ACHN (cell line): ENCODE measurements around the gene BAIAP2L1.
"Not testable (repeated sequence)": the region's sequence is repeated elsewhere in the genome, so short reads cannot be mapped to it uniquely, and the experiment has no call there.

ENCODE experiments used
- DNase-seq: peaks from one replicate; pipeline ENCODE4 v3.0.0-alpha.2; 2015
- in situ Hi-C: cut with HindIII; loops from 2 replicates; pipeline ENCODE4 v1.10.0; 2017; ENCODE audit warnings: low sequenced_read_pairs, low pct_ligation_motif_present, low pct_unique_long_range_greater_than_20kb

BAIAP2L1 gene

DNA sequence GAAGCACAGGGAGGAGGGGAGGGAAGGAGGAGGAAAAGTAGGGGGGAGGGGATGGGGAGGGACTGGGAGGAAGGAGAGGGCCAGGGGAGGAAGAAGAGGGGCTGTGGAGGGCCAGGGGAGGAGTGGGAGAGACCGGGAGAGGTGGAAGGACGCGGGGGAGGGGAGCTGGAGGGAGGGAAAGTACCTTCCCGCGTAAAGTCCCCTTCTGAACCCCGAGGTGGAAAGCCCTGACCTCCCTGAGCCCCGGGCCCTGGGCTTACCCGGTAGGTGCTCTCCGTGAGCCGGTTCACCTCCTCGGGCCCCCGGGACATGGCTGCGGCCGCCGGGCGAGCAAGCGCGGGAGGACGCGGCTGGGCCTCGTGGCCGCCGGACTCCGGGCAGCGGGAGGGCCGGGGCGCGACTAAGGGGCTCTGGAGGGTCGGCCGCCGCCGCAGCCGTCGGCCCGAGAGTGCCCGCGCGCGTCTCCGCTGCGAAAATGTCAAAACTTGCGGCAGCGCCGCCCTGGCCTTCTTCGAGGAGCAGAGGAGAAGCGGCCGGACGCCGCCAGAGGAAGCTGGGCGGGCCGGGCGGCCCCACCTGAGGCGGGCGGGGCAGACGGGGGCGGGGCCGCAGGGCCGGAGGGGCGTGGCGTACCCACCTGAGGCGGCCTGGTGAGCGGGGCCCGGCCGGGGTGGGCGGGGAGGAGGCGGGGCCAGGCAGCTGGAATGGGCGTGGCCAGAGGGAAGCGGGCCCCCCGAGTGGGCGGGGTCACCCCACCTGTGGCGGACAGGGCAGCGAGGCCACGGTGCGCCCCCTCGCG is at the start of gene BAIAP2L1:
TSS of gene BAIAP2L1 (minus strand) at position 549 of the 799 bp plus-strand sequence. CDS start at position 311, 238 bp downstream.
- peak; percentile 94 for DNase-seq
- in situ Hi-C loops: no loop called here

DNA sequence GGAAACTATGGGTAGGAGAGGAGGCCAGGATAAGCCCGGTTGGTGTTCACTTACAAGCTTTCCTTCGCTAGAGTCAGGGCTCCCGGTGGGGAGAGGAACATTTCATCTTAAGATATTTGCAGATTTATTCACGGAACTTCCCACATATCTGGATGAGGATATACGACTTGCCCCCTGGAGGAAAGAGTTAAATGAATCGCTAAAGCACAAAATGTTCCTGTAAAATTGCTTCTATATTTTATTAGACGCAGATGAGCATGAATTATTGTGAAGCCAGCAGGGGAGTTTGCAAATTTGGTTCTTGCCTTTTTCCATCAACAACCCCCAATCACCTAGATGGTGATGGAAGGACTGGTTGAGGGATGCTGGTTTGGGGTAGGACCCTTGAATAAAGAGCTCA is 47.9 kb upstream of the BAIAP2L1 start:
- no peak for DNase-seq
- in situ Hi-C loops: no loop called here

- DNase-seq, in situ Hi-C loops: not testable (repeated sequence)
Observed at GRCh38 chr7:98440992-98441391, 40.1 kb upstream of the BAIAP2L1 start.

GRCh38 chr7:98439484-98439883 is 38.6 kb upstream of the BAIAP2L1 start:
- no peak for DNase-seq
- in situ Hi-C loops: no loop called here

DNA sequence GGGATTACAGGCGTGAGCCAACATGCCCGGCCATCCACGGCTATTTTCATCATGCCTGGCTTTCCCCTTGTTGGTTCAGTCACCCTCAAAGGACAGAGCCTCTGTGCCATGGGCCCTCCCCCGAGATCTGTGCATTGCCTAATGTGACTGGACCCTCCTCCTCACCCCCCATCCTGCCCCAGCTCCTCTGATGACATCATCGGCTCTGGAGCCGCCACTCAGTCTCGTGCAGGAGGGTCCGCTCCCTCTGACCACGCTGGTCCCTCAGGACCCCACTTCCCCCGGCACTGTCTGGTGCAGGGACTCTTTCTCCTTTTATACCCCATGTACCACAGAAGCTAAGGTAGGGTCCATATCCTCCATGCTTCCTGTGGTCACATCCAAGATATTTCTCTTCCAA is 33.2 kb upstream of the BAIAP2L1 start:
- in situ Hi-C loops: no loop called here
- no peak for DNase-seq

- DNase-seq: no peak
- in situ Hi-C loops: no loop called here
Observed at GRCh38 chr7:98429799-98430198, 28.9 kb upstream of the BAIAP2L1 start.

DNA sequence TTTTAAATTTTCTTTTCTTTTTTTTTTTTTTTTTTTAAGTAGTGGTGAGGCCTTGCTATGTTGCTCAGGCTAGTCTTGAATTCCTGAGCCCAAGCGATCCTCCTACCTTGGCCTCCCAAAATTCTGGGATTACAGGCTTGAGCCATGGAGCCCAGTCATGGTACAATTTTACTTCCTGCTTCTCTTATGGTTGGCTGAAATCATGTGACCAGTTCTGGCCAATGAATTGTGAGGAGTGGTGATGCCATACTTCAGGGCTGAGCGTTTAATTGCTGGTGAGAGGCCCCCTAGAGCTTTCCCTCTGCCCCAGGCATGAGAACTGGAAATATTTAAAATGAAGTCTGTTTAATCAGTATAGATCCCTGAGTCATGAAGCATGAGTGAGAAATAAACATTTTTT is 22.2 kb upstream of the BAIAP2L1 start:
- in situ Hi-C loops: no loop called here
- DNase-seq: peak; percentile 30

DNA sequence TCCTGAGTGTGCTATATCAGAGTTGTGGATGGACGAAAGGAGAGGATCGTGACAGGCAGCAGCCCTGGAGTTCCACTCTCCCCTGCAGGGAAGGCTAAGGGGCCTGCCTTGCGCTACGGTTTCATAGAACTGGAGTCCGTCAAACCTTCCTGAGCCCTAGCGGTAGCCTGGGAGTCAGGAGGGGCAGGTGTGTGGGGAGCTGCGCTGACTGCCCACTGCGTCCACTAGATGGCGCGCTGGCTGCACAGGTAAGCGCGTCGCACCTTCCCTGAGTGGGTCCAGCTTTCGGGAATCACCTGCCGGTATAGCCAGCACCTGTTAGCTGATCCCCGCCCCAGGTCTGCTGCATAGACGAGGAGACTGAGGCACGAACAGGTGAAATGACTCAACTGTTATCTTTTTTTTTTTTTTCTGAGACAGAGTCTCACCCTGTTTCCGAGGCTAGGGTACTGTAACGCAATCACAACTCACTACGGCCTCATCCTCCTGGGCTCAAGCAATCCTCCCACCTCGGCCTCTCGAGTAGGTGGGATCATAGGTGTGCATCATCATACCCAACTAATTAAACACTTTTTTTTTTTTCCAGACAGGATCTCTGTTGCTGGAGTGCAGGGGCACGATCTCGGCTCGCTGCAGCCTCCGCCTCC is 20.2 kb upstream of the BAIAP2L1 start:
- DNase-seq: peak; percentile 84
- in situ Hi-C loops: no loop called here

- in situ Hi-C loops, DNase-seq: not testable (repeated sequence)
Observed at GRCh38 chr7:98419988-98420387, 19.1 kb upstream of the BAIAP2L1 start.

DNA sequence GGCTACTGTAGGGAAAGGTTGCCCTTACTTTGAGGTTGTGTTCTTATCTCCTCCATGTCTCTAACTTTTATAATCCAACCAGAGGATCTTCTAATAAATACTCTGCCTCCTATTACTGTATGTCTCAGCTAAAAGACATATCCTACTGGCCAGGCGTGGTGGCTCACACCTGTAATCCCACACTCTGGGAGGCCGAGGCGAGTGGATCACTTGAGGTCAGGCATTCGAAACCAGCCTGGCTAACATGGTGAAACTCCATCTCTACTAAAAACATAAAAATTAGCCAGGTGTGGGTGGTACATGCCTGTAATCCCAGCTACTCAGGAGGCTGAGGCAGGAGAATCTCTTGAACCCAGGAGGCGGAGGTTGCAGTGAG is 18.4 kb upstream of the BAIAP2L1 start:
- in situ Hi-C loops, DNase-seq: not testable (repeated sequence)

GRCh38 chr7:98418636-98419315 is 17.9 kb upstream of the BAIAP2L1 start:
- peak; percentile 94 for DNase-seq
- in situ Hi-C loops: no loop called here

DNA sequence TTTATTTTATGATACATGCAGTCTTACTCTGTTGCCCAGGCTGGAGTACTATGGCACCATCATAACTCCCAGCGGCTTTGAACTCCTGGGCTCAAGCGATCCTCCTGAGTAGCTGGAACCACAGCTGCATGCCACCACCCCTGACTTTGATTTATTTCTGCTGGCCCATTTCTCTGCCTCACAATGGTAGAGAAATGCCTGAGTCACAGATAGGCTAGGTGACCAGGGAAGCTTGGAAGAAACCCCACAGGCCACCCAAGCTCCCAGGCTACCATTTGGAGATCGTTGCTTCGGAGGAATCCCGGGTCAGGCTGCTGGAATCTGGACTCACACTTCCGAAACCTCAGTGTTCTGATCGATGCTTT is 17.4 kb upstream of the BAIAP2L1 start:
- DNase-seq: no peak
- in situ Hi-C loops: no loop called here

GRCh38 chr7:98417604-98418270 is 16.8 kb upstream of the BAIAP2L1 start:
- in situ Hi-C loops, DNase-seq: not testable (repeated sequence)

GRCh38 chr7:98414205-98414900 is 13.5 kb upstream of the BAIAP2L1 start:
- in situ Hi-C loops: no loop called here
- no peak for DNase-seq

DNA sequence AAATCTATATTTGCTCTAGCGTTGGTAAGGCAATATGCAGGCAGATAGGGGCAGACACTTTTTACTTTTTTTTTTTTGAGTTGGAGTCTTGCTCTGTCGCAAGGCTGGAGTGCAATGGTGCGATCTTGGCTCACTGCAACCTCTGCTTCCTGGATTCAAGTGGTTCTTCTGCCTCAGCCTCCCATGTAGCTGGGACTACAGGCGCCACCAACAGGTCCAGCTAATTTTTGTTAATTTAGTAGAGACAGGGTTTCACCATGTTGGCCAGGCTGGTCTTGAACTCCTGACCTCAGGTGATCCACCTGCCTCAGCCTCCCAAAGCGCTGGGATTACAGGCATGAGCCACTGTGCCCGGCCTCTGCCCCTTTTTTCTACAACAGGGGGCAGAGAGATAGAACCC is 12.8 kb upstream of the BAIAP2L1 start:
- in situ Hi-C loops, DNase-seq: not testable (repeated sequence)

DNA sequence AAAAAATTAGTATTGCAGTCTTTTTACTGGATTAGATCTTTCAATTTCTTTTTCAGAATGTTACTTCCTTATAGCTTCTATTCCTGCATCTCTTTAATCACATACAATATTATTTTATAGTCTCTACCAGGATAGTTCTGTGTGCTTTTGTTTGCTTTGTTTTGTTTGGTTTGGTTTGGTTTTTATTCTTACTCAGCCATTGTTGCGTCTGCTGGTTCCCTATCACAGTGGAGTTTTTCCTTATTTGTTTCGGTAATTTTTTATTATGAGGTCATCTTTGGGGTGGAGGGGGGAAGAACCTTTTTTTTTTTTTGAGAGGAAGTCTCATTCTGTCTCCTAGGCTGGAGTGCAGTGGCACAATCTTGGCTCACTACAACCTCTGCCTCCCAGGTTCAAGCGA is 9.0 kb upstream of the BAIAP2L1 start:
- no peak for DNase-seq
- in situ Hi-C loops: no loop called here

GRCh38 chr7:98408146-98408545 is 7.3 kb upstream of the BAIAP2L1 start:
- DNase-seq, in situ Hi-C loops: not testable (repeated sequence)

DNA sequence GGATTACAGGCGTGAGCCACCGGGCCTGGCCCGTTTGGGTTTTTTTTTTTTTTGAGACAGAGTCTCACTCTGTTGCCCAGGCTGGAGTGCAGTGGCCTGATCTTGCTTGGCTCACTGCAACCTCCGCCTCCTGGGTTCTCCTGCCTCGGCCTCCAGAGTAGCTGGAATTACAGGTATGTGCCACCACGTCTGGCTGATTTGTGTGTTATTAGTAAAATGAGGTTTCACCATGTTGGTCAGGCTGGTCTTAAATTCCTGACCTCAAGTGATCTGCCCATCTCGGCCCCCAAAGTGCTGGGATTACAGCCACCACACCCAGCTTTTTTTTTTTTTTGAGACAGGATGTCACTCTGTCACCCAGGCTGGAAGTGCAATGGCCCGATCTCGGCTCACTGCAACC is 5.9 kb upstream of the BAIAP2L1 start:
- in situ Hi-C loops: no loop called here
- DNase-seq: no peak
